ENCODE data around the gene VSIG10L2. TPM values are rescaled to one million over a fixed set of nuclear protein-coding genes. Genes with fewer than 3 reads are reported as not detected.

Gene VSIG10L2
- polyA plus RNA-seq, 4 donors, result 0.01 TPM; not detected in 3

- no peak for DNase-seq (ENCODE audit: low read depth in 4 of 4, low spot score in 3 of 4)
Measured at GRCh38 chr11:125945011-125945796, 640 bp upstream of the VSIG10L2 start.

- DNase-seq (ENCODE audit: low read depth in 4 of 4, low spot score in 3 of 4), result no peak
Measured at GRCh38 chr11:125946712-125947418, 1.0 kb downstream of the VSIG10L2 start.

GRCh38 chr11:125947419-125948277 is 1.8 kb downstream of the VSIG10L2 start:
- no peak for DNase-seq (ENCODE audit: low read depth in 4 of 4, low spot score in 3 of 4)

GRCh38 chr11:125948278-125949051 is 2.6 kb downstream of the VSIG10L2 start:
- no peak for DNase-seq (ENCODE audit: low read depth in 4 of 4, low spot score in 3 of 4)

- no peak for DNase-seq (ENCODE audit: low read depth in 4 of 4, low spot score in 3 of 4)
Measured at GRCh38 chr11:125949271-125950177, 3.7 kb downstream of the VSIG10L2 start.

- DNase-seq (ENCODE audit: low read depth in 4 of 4, low spot score in 3 of 4), result no peak
Measured at GRCh38 chr11:125950178-125950490, 4.3 kb downstream of the VSIG10L2 start.

GRCh38 chr11:125950696-125951651 is 5.1 kb downstream of the VSIG10L2 start:
- DNase-seq (ENCODE audit: low read depth in 4 of 4, low spot score in 3 of 4), result peak in 2 of 4 donors; percentile 22 to 24

GRCh38 chr11:125951731-125952130 is 5.9 kb downstream of the VSIG10L2 start:
- DNase-seq (ENCODE audit: low read depth in 4 of 4, low spot score in 3 of 4), result no peak

- DNase-seq (ENCODE audit: low read depth in 4 of 4, low spot score in 3 of 4), result no peak
Measured at GRCh38 chr11:125952559-125952958, 6.7 kb downstream of the VSIG10L2 start.

GRCh38 chr11:125952973-125953372 is 7.1 kb downstream of the VSIG10L2 start:
- DNase-seq (ENCODE audit: low read depth in 4 of 4, low spot score in 3 of 4), result no peak

GRCh38 chr11:125953401-125953935 is 7.6 kb downstream of the VSIG10L2 start:
- no peak for DNase-seq (ENCODE audit: low read depth in 4 of 4, low spot score in 3 of 4)

- no peak for DNase-seq (ENCODE audit: low read depth in 4 of 4, low spot score in 3 of 4)
Measured at GRCh38 chr11:125954123-125954944, 8.5 kb downstream of the VSIG10L2 start.

GRCh38 chr11:125954945-125955640 is 9.2 kb downstream of the VSIG10L2 start:
- no peak for DNase-seq (ENCODE audit: low read depth in 4 of 4, low spot score in 3 of 4)

GRCh38 chr11:125955856-125956255 is 10.0 kb downstream of the VSIG10L2 start:
- DNase-seq (ENCODE audit: low read depth in 4 of 4, low spot score in 3 of 4), result no peak

- DNase-seq (ENCODE audit: low read depth in 4 of 4, low spot score in 3 of 4), result no peak
Measured at GRCh38 chr11:125956391-125957134, 10.7 kb downstream of the VSIG10L2 start.
